ENCODE data around the gene RPL10. TPM values are rescaled to one million over a fixed set of nuclear protein-coding genes. Genes with fewer than 3 reads are reported as not detected.

RPL10 gene
- total and polyA plus RNA-seq, 9 of the 15 experiments (the other 6 are each of a cell fraction or from before 2014, with no cell fraction given), result 3,774 to 7,600 (median 5,014) TPM

DNA sequence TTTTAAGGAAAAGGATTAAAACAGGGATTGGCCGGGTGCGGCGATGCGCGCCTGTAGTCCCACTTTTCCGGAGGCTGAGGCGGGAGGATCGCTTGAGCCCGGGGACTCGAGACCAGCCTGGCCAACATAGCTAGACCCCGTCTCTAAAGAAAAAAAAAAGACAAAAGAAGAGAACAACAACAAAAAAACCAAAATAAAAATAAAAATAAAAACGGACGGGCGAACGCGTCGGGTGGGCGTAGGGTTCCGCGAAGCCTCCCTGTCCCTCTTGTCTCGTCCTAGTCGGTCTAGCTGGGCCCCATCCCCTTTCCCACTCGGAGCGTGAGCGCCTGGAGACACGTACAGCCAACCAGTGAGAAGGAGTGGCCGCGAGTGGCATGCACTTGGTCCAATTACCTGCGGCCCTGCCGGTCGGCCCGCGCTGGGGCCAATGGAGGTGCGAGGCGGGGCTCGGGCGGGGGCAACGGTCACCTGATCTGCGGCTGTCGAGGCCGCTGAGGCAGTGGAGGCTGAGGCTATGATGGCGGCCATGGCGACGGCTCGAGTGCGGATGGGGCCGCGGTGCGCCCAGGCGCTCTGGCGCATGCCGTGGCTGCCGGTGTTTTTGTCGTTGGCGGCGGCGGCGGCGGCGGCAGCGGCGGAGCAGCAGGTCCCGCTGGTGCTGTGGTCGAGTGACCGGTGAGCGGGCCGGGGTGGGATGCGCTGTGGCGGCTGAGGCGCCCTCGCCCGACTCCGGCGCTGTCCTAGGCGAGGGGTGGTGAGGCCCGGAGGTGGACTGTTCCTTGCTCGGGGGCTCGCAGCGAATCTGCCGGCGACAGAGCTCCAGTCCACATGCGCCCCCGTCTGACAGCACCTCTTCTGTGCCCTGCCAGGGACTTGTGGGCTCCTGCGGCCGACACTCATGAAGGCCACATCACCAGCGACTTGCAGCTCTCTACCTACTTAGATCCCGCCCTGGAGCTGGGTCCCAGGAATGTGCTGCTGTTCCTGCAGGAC lies 30.3 kb downstream of the RPL10 start, which contains the start of gene ATP6AP1 (continued):
- TF ChIP-seq ZNF197 (CRISPR knock-in tag; IDR thresholded peaks at IDR 0.05; ENCODE audit: low read depth) (no peak), ZNF143 (CRISPR knock-in tag; IDR thresholded peaks at IDR 0.05) (no peak), CXXC5 (CRISPR knock-in tag; IDR thresholded peaks at IDR 0.05) (peak; percentile 85), PHF20 (IDR thresholded peaks at IDR 0.05; ENCODE audit: partially characterized antibody) (peak; percentile 65), SREBF1 (IDR thresholded peaks at IDR 0.05; ENCODE audit: borderline replicate concordance, low read depth, low read length) (peak; percentile 84), BCL6 (CRISPR knock-in tag; IDR thresholded peaks at IDR 0.05) (no peak), MED1 (CRISPR knock-in tag; IDR thresholded peaks at IDR 0.05; ENCODE audit: borderline replicate concordance) (no peak), ATF7 (IDR thresholded peaks at IDR 0.05) (peak; percentile 53; the same call in 1 of the 2 replicates), PML (IDR thresholded peaks at IDR 0.05; ENCODE audit: low read length) (peak; percentile 25; the same call in 1 of the 2 replicates), SMARCE1 (IDR thresholded peaks at IDR 0.05) (0 out of 2 replicates have a peak, but pooled peaks have one; percentile 28), POLR3G (IDR thresholded peaks at IDR 0.05; ENCODE audit: extremely low read depth, insufficient read length, insufficient replicate concordance) (no peak), DNMT1 (IDR thresholded peaks at IDR 0.05) (no peak), KAT7 (CRISPR knock-in tag; IDR thresholded peaks at IDR 0.05; ENCODE audit: borderline replicate concordance) (peak; percentile 22; the same call in 1 of the 2 replicates), FOXA1 (IDR thresholded peaks at IDR 0.05; ENCODE audit: borderline replicate concordance) (no peak), ZFPM2 (CRISPR knock-in tag; IDR thresholded peaks at IDR 0.05) (no peak), ATF1 (CRISPR knock-in tag; IDR thresholded peaks at IDR 0.05) (no peak), ATF1 (tag; IDR thresholded peaks at IDR 0.05) (peak; percentile 72; the same call in 1 of the 2 replicates), L3MBTL2 (IDR thresholded peaks at IDR 0.05) (peak; percentile 86), SNRNP70 (optimal IDR thresholded peaks at IDR 0.05; ENCODE audit: low read depth, low read length) (no peak)
- TF ChIP-seq, protein P1, sequence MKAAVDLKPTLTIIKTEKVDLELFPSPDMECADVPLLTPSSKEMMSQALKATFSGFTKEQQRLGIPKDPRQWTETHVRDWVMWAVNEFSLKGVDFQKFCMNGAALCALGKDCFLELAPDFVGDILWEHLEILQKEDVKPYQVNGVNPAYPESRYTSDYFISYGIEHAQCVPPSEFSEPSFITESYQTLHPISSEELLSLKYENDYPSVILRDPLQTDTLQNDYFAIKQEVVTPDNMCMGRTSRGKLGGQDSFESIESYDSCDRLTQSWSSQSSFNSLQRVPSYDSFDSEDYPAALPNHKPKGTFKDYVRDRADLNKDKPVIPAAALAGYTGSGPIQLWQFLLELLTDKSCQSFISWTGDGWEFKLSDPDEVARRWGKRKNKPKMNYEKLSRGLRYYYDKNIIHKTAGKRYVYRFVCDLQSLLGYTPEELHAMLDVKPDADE (conservative IDR thresholded peaks at IDR 0.05; ENCODE audit: control insufficient read depth, low read depth, low read length), result 0 out of 2 replicates have a peak, but pooled peaks have one; percentile 61
- TF ChIP-seq, protein P2, sequence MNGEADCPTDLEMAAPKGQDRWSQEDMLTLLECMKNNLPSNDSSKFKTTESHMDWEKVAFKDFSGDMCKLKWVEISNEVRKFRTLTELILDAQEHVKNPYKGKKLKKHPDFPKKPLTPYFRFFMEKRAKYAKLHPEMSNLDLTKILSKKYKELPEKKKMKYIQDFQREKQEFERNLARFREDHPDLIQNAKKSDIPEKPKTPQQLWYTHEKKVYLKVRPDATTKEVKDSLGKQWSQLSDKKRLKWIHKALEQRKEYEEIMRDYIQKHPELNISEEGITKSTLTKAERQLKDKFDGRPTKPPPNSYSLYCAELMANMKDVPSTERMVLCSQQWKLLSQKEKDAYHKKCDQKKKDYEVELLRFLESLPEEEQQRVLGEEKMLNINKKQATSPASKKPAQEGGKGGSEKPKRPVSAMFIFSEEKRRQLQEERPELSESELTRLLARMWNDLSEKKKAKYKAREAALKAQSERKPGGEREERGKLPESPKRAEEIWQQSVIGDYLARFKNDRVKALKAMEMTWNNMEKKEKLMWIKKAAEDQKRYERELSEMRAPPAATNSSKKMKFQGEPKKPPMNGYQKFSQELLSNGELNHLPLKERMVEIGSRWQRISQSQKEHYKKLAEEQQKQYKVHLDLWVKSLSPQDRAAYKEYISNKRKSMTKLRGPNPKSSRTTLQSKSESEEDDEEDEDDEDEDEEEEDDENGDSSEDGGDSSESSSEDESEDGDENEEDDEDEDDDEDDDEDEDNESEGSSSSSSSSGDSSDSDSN (IDR thresholded peaks at IDR 0.05; ENCODE audit: borderline replicate concordance in 1 of 2, low read depth in 2 of 2, low read length in 2 of 2), result no peak
- TF ChIP-seq, protein P3, sequence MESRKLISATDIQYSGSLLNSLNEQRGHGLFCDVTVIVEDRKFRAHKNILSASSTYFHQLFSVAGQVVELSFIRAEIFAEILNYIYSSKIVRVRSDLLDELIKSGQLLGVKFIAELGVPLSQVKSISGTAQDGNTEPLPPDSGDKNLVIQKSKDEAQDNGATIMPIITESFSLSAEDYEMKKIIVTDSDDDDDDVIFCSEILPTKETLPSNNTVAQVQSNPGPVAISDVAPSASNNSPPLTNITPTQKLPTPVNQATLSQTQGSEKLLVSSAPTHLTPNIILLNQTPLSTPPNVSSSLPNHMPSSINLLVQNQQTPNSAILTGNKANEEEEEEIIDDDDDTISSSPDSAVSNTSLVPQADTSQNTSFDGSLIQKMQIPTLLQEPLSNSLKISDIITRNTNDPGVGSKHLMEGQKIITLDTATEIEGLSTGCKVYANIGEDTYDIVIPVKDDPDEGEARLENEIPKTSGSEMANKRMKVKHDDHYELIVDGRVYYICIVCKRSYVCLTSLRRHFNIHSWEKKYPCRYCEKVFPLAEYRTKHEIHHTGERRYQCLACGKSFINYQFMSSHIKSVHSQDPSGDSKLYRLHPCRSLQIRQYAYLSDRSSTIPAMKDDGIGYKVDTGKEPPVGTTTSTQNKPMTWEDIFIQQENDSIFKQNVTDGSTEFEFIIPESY (CRISPR knock-in tag; IDR thresholded peaks at IDR 0.05), result no peak
- TF ChIP-seq, protein P4, sequence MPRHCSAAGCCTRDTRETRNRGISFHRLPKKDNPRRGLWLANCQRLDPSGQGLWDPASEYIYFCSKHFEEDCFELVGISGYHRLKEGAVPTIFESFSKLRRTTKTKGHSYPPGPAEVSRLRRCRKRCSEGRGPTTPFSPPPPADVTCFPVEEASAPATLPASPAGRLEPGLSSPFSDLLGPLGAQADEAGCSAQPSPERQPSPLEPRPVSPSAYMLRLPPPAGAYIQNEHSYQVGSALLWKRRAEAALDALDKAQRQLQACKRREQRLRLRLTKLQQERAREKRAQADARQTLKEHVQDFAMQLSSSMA (CRISPR knock-in tag; IDR thresholded peaks at IDR 0.05), result no peak

Data from K562 (cell line).